ENCODE data around the gene CD164.

Gene CD164

GRCh38 chr6:109411034-109411433 is 28.8 kb upstream of the CD164 start:
- no peak overlapping the region for H3K4me3 ChIP-seq (ENCODE audit: insufficient read length, low read depth)
- H3K4me1 ChIP-seq (ENCODE audit: insufficient read depth, insufficient read length) = no peaks in the 10 kb centered on the region
- TF ChIP-seq YY1 (IDR thresholded peaks at IDR 0.05; ENCODE audit: insufficient read depth, insufficient read length) (no peak), SUZ12 (IDR thresholded peaks at IDR 0.05; ENCODE audit: extremely low read depth, insufficient read depth, insufficient read length) (no peak), ZNF274 (IDR thresholded peaks at IDR 0.05; ENCODE audit: low read depth, low read length) (no peak)
- no peak overlapping the region for H3K9ac ChIP-seq (ENCODE audit: insufficient read length, low read depth)
- H3K9me3 ChIP-seq (ENCODE audit: insufficient read depth, low read length) = no peaks in the 10 kb centered on the region
- DNase-seq (ENCODE audit: low read depth, low spot score) = no peak
- no peaks in the 10 kb centered on the region for H3K27me3 ChIP-seq (ENCODE audit: insufficient read depth, insufficient read length)
- no peaks in the 10 kb centered on the region for H3K36me3 ChIP-seq (ENCODE audit: insufficient read depth, insufficient read length, low read length)

- no peak overlapping the region for H3K4me3 ChIP-seq (ENCODE audit: insufficient read length, low read depth)
- no peak for DNase-seq (ENCODE audit: low read depth, low spot score)
- no peak overlapping the region for H3K9ac ChIP-seq (ENCODE audit: insufficient read length, low read depth)
- no peaks in the 10 kb centered on the region for H3K9me3 ChIP-seq (ENCODE audit: insufficient read depth, low read length)
- H3K4me1 ChIP-seq (ENCODE audit: insufficient read depth, insufficient read length) = no peaks in the 10 kb centered on the region
- no peak for TF ChIP-seq SUZ12 (IDR thresholded peaks at IDR 0.05; ENCODE audit: extremely low read depth, insufficient read depth, insufficient read length)
- TF ChIP-seq ZNF274 (IDR thresholded peaks at IDR 0.05; ENCODE audit: low read depth, low read length) = no peak
- no peak for TF ChIP-seq YY1 (IDR thresholded peaks at IDR 0.05; ENCODE audit: insufficient read depth, insufficient read length)
- H3K27me3 ChIP-seq (ENCODE audit: insufficient read depth, insufficient read length) = no peaks in the 10 kb centered on the region
- H3K36me3 ChIP-seq (ENCODE audit: insufficient read depth, insufficient read length, low read length) = no peaks in the 10 kb centered on the region
Observed at GRCh38 chr6:109406196-109406595, 23.9 kb upstream of the CD164 start.

GRCh38 chr6:109397020-109397419 is 14.8 kb upstream of the CD164 start:
- no peak overlapping the region for H3K9ac ChIP-seq (ENCODE audit: insufficient read length, low read depth)
- no peaks in the 10 kb centered on the region for H3K27me3 ChIP-seq (ENCODE audit: insufficient read depth, insufficient read length)
- no peak for DNase-seq (ENCODE audit: low read depth, low spot score)
- no peaks in the 10 kb centered on the region for H3K36me3 ChIP-seq (ENCODE audit: insufficient read depth, insufficient read length, low read length)
- TF ChIP-seq SUZ12 (IDR thresholded peaks at IDR 0.05; ENCODE audit: extremely low read depth, insufficient read depth, insufficient read length) (no peak), YY1 (IDR thresholded peaks at IDR 0.05; ENCODE audit: insufficient read depth, insufficient read length) (no peak), ZNF274 (IDR thresholded peaks at IDR 0.05; ENCODE audit: low read depth, low read length) (no peak)
- no peak overlapping the region for H3K4me3 ChIP-seq (ENCODE audit: insufficient read length, low read depth)
- no peaks in the 10 kb centered on the region for H3K4me1 ChIP-seq (ENCODE audit: insufficient read depth, insufficient read length)
- H3K9me3 ChIP-seq (ENCODE audit: insufficient read depth, low read length) = no peaks in the 10 kb centered on the region

GRCh38 chr6:109396046-109396718 is 13.9 kb upstream of the CD164 start:
- Histone ChIP-seq H3K27me3 (ENCODE audit: insufficient read depth, insufficient read length) (no peaks in the 10 kb centered on the region), H3K9ac (ENCODE audit: insufficient read length, low read depth) (no peak overlapping the region), H3K4me1 (ENCODE audit: insufficient read depth, insufficient read length) (no peaks in the 10 kb centered on the region), H3K4me3 (ENCODE audit: insufficient read length, low read depth) (no peak overlapping the region), H3K36me3 (ENCODE audit: insufficient read depth, insufficient read length, low read length) (no peaks in the 10 kb centered on the region), H3K9me3 (ENCODE audit: insufficient read depth, low read length) (no peaks in the 10 kb centered on the region)
- no peak for DNase-seq (ENCODE audit: low read depth, low spot score)
- no peak for TF ChIP-seq SUZ12 (IDR thresholded peaks at IDR 0.05; ENCODE audit: extremely low read depth, insufficient read depth, insufficient read length)
- TF ChIP-seq ZNF274 (IDR thresholded peaks at IDR 0.05; ENCODE audit: low read depth, low read length) = no peak
- no peak for TF ChIP-seq YY1 (IDR thresholded peaks at IDR 0.05; ENCODE audit: insufficient read depth, insufficient read length)

- Histone ChIP-seq H3K36me3 (ENCODE audit: insufficient read depth, insufficient read length, low read length) (no peaks in the 10 kb centered on the region), H3K9ac (ENCODE audit: insufficient read length, low read depth) (no peak overlapping the region), H3K4me1 (ENCODE audit: insufficient read depth, insufficient read length) (no peaks in the 10 kb centered on the region), H3K4me3 (ENCODE audit: insufficient read length, low read depth) (no peak overlapping the region), H3K27me3 (ENCODE audit: insufficient read depth, insufficient read length) (no peaks in the 10 kb centered on the region), H3K9me3 (ENCODE audit: insufficient read depth, low read length) (no peaks in the 10 kb centered on the region)
- TF ChIP-seq YY1 (IDR thresholded peaks at IDR 0.05; ENCODE audit: insufficient read depth, insufficient read length) (no peak), ZNF274 (IDR thresholded peaks at IDR 0.05; ENCODE audit: low read depth, low read length) (no peak), SUZ12 (IDR thresholded peaks at IDR 0.05; ENCODE audit: extremely low read depth, insufficient read depth, insufficient read length) (no peak)
- DNase-seq (ENCODE audit: low read depth, low spot score) = no peak
Observed at GRCh38 chr6:109393886-109394281, 11.6 kb upstream of the CD164 start.

GRCh38 chr6:109393157-109393885 is 11.1 kb upstream of the CD164 start:
- Histone ChIP-seq H3K4me3 (ENCODE audit: insufficient read length, low read depth) (no peak overlapping the region), H3K9me3 (ENCODE audit: insufficient read depth, low read length) (no peaks in the 10 kb centered on the region), H3K36me3 (ENCODE audit: insufficient read depth, insufficient read length, low read length) (no peaks in the 10 kb centered on the region), H3K27me3 (ENCODE audit: insufficient read depth, insufficient read length) (no peaks in the 10 kb centered on the region), H3K9ac (ENCODE audit: insufficient read length, low read depth) (no peak overlapping the region), H3K4me1 (ENCODE audit: insufficient read depth, insufficient read length) (no peaks in the 10 kb centered on the region)
- DNase-seq (ENCODE audit: low read depth, low spot score) = no peak
- TF ChIP-seq ZNF274 (IDR thresholded peaks at IDR 0.05; ENCODE audit: low read depth, low read length) (no peak), YY1 (IDR thresholded peaks at IDR 0.05; ENCODE audit: insufficient read depth, insufficient read length) (no peak), SUZ12 (IDR thresholded peaks at IDR 0.05; ENCODE audit: extremely low read depth, insufficient read depth, insufficient read length) (no peak)

GRCh38 chr6:109389650-109390274 is 7.5 kb upstream of the CD164 start:
- no peak overlapping the region for H3K9ac ChIP-seq (ENCODE audit: insufficient read length, low read depth)
- H3K4me3 ChIP-seq (ENCODE audit: insufficient read length, low read depth) = no peak overlapping the region
- TF ChIP-seq SUZ12 (IDR thresholded peaks at IDR 0.05; ENCODE audit: extremely low read depth, insufficient read depth, insufficient read length) = no peak
- no peak for TF ChIP-seq YY1 (IDR thresholded peaks at IDR 0.05; ENCODE audit: insufficient read depth, insufficient read length)
- TF ChIP-seq ZNF274 (IDR thresholded peaks at IDR 0.05; ENCODE audit: low read depth, low read length) = no peak
- no peaks in the 10 kb centered on the region for H3K4me1 ChIP-seq (ENCODE audit: insufficient read depth, insufficient read length)
- H3K36me3 ChIP-seq (ENCODE audit: insufficient read depth, insufficient read length, low read length) = no peaks in the 10 kb centered on the region
- no peaks in the 10 kb centered on the region for H3K9me3 ChIP-seq (ENCODE audit: insufficient read depth, low read length)
- no peaks in the 10 kb centered on the region for H3K27me3 ChIP-seq (ENCODE audit: insufficient read depth, insufficient read length)
- DNase-seq (ENCODE audit: low read depth, low spot score) = no peak

Measured in NT2/D1 (cell line).